Measurements from ENCODE around the gene RPS6KB1. TPM values are rescaled to one million over a fixed set of nuclear protein-coding genes. Genes with fewer than 3 reads are reported as not detected.
A peak's percentile ranks its signal among the peaks of the same experiment; 100 is the strongest.

The RPS6KB1 gene
- total and polyA plus RNA-seq, 9 of the 15 experiments (the other 6 are each of a cell fraction or from before 2014, with no cell fraction given): 8.8 to 60.7 (median 35.1) TPM

- TF ChIP-seq ATF3 (IDR thresholded peaks at IDR 0.05) (0 out of 2 replicates have a peak, but pooled peaks have one; percentile 14), ATF3 (CRISPR knock-in tag; conservative IDR thresholded peaks at IDR 0.05) (no peak), CREB5 (CRISPR knock-in tag; IDR thresholded peaks at IDR 0.05) (no peak), ZNF263 (CRISPR knock-in tag; IDR thresholded peaks at IDR 0.05; ENCODE audit: borderline replicate concordance) (no peak), SMARCA4 (IDR thresholded peaks at IDR 0.05) (no peak), HMGXB4 (CRISPR knock-in tag; IDR thresholded peaks at IDR 0.05) (no peak), JUNB (CRISPR knock-in tag; conservative IDR thresholded peaks at IDR 0.05) (no peak), IFI16 (CRISPR knock-in tag; IDR thresholded peaks at IDR 0.05) (no peak), RAD51 (IDR thresholded peaks at IDR 0.05; ENCODE audit: borderline replicate concordance, low read depth) (no peak), ZNF239 (CRISPR knock-in tag; IDR thresholded peaks at IDR 0.05) (no peak), CBX3 (IDR thresholded peaks at IDR 0.05; ENCODE audit: borderline replicate concordance in 1 of 2, low read length in 2 of 2) (peak in 1 of 2 experiments; percentile 81; a peak in 2 of 3 replicates), HNRNPUL1 (IDR thresholded peaks at IDR 0.05; ENCODE audit: low read length) (no peak), GATA2 (CRISPR knock-in tag; IDR thresholded peaks at IDR 0.05) (peak; percentile 37; the same call in 1 of the 2 replicates), C11orf30 (IDR thresholded peaks at IDR 0.05; ENCODE audit: low read depth) (peak; percentile 36), TEAD2 (tag; IDR thresholded peaks at IDR 0.05) (0 out of 2 replicates have a peak, but pooled peaks have one; percentile 32), TAF7 (tag; IDR thresholded peaks at IDR 0.05) (no peak), ZNF184 (CRISPR knock-in tag; IDR thresholded peaks at IDR 0.05) (no peak), POLR3A (IDR thresholded peaks at IDR 0.05; ENCODE audit: borderline replicate concordance, extremely low read depth, insufficient read depth, insufficient read length) (no peak), SP2 (IDR thresholded peaks at IDR 0.05; ENCODE audit: extremely low read depth, low read depth, low read length, poor library complexity, severe bottlenecking) (peak; percentile 39), BHLHE40 (IDR thresholded peaks at IDR 0.05; ENCODE audit: low read length) (no peak), HNRNPH1 (optimal IDR thresholded peaks at IDR 0.05; ENCODE audit: low read depth, low read length) (no peak), CREM (IDR thresholded peaks at IDR 0.05; ENCODE audit: low read depth) (peak; percentile 57; the same call in 1 of the 2 replicates), SMAD3 (CRISPR knock-in tag; conservative IDR thresholded peaks at IDR 0.05) (no peak), ZNF445 (CRISPR knock-in tag; IDR thresholded peaks at IDR 0.05; ENCODE audit: low read depth) (no peak), LARP7 (IDR thresholded peaks at IDR 0.05) (no peak), ZNF507 (tag; conservative IDR thresholded peaks at IDR 0.05) (no peak)
These were observed 39.6 kb upstream of the RPS6KB1 start (continued) for GRCh38 chr17:59853168-59853918.
